CD14-positive monocyte (primary cell): ENCODE measurements around the gene CARD19. TPM values are rescaled to one million over a fixed set of nuclear protein-coding genes. Genes with fewer than 3 reads are reported as not detected.

Source experiments
- DNase-seq, 3 donors: peaks; one replicate each; pipeline ENCODE4 v3.0.0-alpha.2; 2011 to 2022
- H2AFZ ChIP-seq: 2 replicates; pipeline ENCODE4 v1.6.0; 2012; ENCODE audit warnings: mild to moderate bottlenecking, low read depth, low read length, inconsistent platforms; ENCODE audit not compliant: insufficient read depth, poor library complexity, severe bottlenecking
- H3K27ac ChIP-seq, 2 donors: 1 replicate in 1 of 2; 2 replicates in 1 of 2; pipeline ENCODE4 v1.5.1; 2012 to 2013; ENCODE audit warnings: low read length in 2 of 2, control low read depth in 1 of 2, inconsistent platforms in 1 of 2, low read depth in 1 of 2, mild to moderate bottlenecking in 1 of 2
- H3K27me3 ChIP-seq, 2 donors: one replicate each; pipeline versions ENCODE4 v1.6.0 to v1.6.1; 2011 to 2013; ENCODE audit warnings: low read length in 2 of 2; ENCODE audit not compliant: control insufficient read depth in 2 of 2, insufficient read depth in 2 of 2
- H3K36me3 ChIP-seq, 2 donors: replicated peaks in 1 of 2; 1 replicate in 1 of 2; 2 replicates in 1 of 2; pipeline versions ENCODE4 v1.5.1 to v1.6.1; 2012 to 2013; ENCODE audit warnings: low read length in 2 of 2, control low read depth in 1 of 2, inconsistent platforms in 1 of 2, mild to moderate bottlenecking in 1 of 2; ENCODE audit not compliant: insufficient read depth in 2 of 2, control insufficient read depth in 1 of 2
- H3K4me1 ChIP-seq, 2 donors: 1 replicate in 1 of 2; 2 replicates in 1 of 2; pipeline versions ENCODE4 v1.5.1 to v1.6.1; 2012 to 2013; ENCODE audit warnings: low read length in 2 of 2, control low read depth in 1 of 2, inconsistent platforms in 1 of 2, mild to moderate bottlenecking in 1 of 2, moderate library complexity in 1 of 2; ENCODE audit not compliant: insufficient read depth in 2 of 2, control insufficient read depth in 1 of 2
- H3K4me2 ChIP-seq: replicated peaks from 2 replicates; pipeline ENCODE3; 2012; ENCODE audit warnings: low read length, moderate library complexity, mild to moderate bottlenecking; ENCODE audit not compliant: poor library complexity, severe bottlenecking; ENCODE audit errors: extremely low read depth
- H3K4me3 ChIP-seq, 3 experiments: fragments of 200-600 bp in 1 of 3; sonication (generic) in 1 of 3; replicated peaks in 1 of 3; 1 replicate in 2 of 3; 2 replicates in 1 of 3; pipeline ENCODE4 v1.5.1; 2011 to 2013; ENCODE audit warnings: low read length in 3 of 3, mild to moderate bottlenecking in 3 of 3, control low read depth in 2 of 3, low read depth in 2 of 3, inconsistent platforms in 1 of 3, moderate library complexity in 1 of 3
- H3K79me2 ChIP-seq: 2 replicates; pipeline ENCODE4 v1.6.0; 2012; ENCODE audit warnings: mild to moderate bottlenecking, control low read depth, inconsistent platforms, low read length, moderate library complexity; ENCODE audit not compliant: insufficient read depth
- H3K9ac ChIP-seq: 2 replicates; pipeline ENCODE4 v1.6.0; 2017; ENCODE audit warnings: low read length, mild to moderate bottlenecking; ENCODE audit not compliant: insufficient read depth, poor library complexity, severe bottlenecking
- H3K9me3 ChIP-seq, 2 donors: replicated peaks in 1 of 2; 1 replicate in 1 of 2; 2 replicates in 1 of 2; pipeline versions ENCODE4 v1.5.1 to v1.6.1; 2012 to 2013; ENCODE audit warnings: low read length in 2 of 2, control low read depth in 1 of 2; ENCODE audit not compliant: control insufficient read depth in 1 of 2, insufficient read depth in 1 of 2
- H4K20me1 ChIP-seq: 2 replicates; pipeline ENCODE4 v1.6.0; 2012; ENCODE audit warnings: mild to moderate bottlenecking, low read length, control low read depth, moderate library complexity; ENCODE audit not compliant: insufficient read depth
- H3K27ac Mint-ChIP-seq, 7 donors: one replicate each; pipeline ENCODE4 v1.8.0; 2020; ENCODE audit warnings: mild to moderate bottlenecking in 7 of 7, mixed read lengths in 7 of 7, moderate library complexity in 6 of 7, inconsistent platforms in 2 of 7
- H3K27me3 Mint-ChIP-seq, 3 donors: one replicate each; pipeline ENCODE4 v1.8.0; 2021 to 2022; ENCODE audit warnings: low read depth in 3 of 3, mild to moderate bottlenecking in 3 of 3, mixed read lengths in 3 of 3, moderate library complexity in 3 of 3, inconsistent platforms in 1 of 3
- H3K36me3 Mint-ChIP-seq, 2 donors: one replicate each; pipeline ENCODE4 v1.8.0; 2020; ENCODE audit warnings: mixed read lengths in 2 of 2, inconsistent platforms in 1 of 2, mild to moderate bottlenecking in 1 of 2
- H3K4me1 Mint-ChIP-seq: one replicate; pipeline ENCODE4 v1.8.0; 2020; ENCODE audit warnings: mild to moderate bottlenecking, mixed read lengths
- H3K4me3 Mint-ChIP-seq, 2 donors: one replicate each; pipeline ENCODE4 v1.8.0; 2020; ENCODE audit warnings: mild to moderate bottlenecking in 2 of 2, mixed read lengths in 2 of 2, moderate library complexity in 1 of 2
- H3K9me3 Mint-ChIP-seq, 7 donors: one replicate each; pipeline ENCODE4 v1.8.0; 2020 to 2022; ENCODE audit warnings: mixed read lengths in 7 of 7, mild to moderate bottlenecking in 6 of 7, moderate library complexity in 6 of 7, inconsistent platforms in 2 of 7
- WGBS: methylation state at CpG from one replicate; pipeline ENCODE4 v1.1.5; 2013; ENCODE audit warnings: missing lambda C conversion rate; ENCODE audit not compliant: insufficient coverage; 5-methylcytosine and 5-hydroxymethylcytosine counted together
- intact Hi-C, 2 donors: fragments of 100-400 bp; cut with micrococcal nuclease; formaldehyde crosslinking; loops; one replicate each; pipeline versions ENCODE4 v1.15.0 to v1.15.1; 2023
- polyA plus RNA-seq, 3 donors: library from polyadenylated mRNA; depleted of rRNA in 1 of 3; unstranded in 2 of 3; stranded (reverse) in 1 of 3; fragments of 300-500 nt in 2 of 3; fragments of >200 nt in 1 of 3; fragmentation: Illumina TruSeq in 2 of 3; gene quantifications; 1 replicate in 2 of 3; 2 replicates in 1 of 3; pipeline ENCODE4 v1.2.3, GENCODE V29; 2012 to 2021
- TF ChIP-seq, protein P1 (sequence below): fragments of 200-600 bp; IDR thresholded peaks from one replicate; pipeline ENCODE4 v1.8.0; 2022; ENCODE audit warnings: antibody characterized with exemption, mild to moderate bottlenecking

The CARD19 gene
- polyA plus RNA-seq, 3 donors, result 130 to 506 (median 137) TPM

- 100% methylated on average over 5 of the region's 14 CpGs for WGBS
- Mint-ChIP-seq H3K27ac (peak overlapping the region in 2 of 7 donors; percentile 21 to 35), H3K27me3 (peaks cover 0 to 2% (median 0%) of the 10 kb centered on the region in 3 donors), H3K36me3 (peaks cover 76 to 90% of the 10 kb centered on the region in 2 donors), H3K4me3 (no peak overlapping the region), H3K4me1 (peaks cover 70% of the 10 kb centered on the region), H3K9me3 (peaks cover 0 to 2% (median 0%) of the 10 kb centered on the region in 7 donors)
- H3K4me3 ChIP-seq, result no peak overlapping the region
- intact Hi-C loops, result no loop called here
- peak in 1 of 3 donors; percentile 15 for DNase-seq
- TF ChIP-seq, protein P1, sequence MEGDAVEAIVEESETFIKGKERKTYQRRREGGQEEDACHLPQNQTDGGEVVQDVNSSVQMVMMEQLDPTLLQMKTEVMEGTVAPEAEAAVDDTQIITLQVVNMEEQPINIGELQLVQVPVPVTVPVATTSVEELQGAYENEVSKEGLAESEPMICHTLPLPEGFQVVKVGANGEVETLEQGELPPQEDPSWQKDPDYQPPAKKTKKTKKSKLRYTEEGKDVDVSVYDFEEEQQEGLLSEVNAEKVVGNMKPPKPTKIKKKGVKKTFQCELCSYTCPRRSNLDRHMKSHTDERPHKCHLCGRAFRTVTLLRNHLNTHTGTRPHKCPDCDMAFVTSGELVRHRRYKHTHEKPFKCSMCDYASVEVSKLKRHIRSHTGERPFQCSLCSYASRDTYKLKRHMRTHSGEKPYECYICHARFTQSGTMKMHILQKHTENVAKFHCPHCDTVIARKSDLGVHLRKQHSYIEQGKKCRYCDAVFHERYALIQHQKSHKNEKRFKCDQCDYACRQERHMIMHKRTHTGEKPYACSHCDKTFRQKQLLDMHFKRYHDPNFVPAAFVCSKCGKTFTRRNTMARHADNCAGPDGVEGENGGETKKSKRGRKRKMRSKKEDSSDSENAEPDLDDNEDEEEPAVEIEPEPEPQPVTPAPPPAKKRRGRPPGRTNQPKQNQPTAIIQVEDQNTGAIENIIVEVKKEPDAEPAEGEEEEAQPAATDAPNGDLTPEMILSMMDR, result no peak
- H3K27me3 ChIP-seq, result no peaks in the 10 kb centered on the region
- peaks cover 54 to 60% of the 10 kb centered on the region in 2 donors for H3K36me3 ChIP-seq
- H3K9ac ChIP-seq, result no peak overlapping the region
- peak overlapping the region in 1 of 2 donors; percentile 12 for H3K27ac ChIP-seq
- peaks cover 69 to 79% of the 10 kb centered on the region in 2 donors for H3K4me1 ChIP-seq
- H4K20me1 ChIP-seq, result peaks cover 50% of the 10 kb centered on the region
- no peak overlapping the region for H2AFZ ChIP-seq
- peaks cover 44% of the 10 kb centered on the region for H3K79me2 ChIP-seq
- no peak overlapping the region for H3K4me2 ChIP-seq
- no peaks in the 10 kb centered on the region for H3K9me3 ChIP-seq
These were observed 26.8 kb downstream of the CARD19 start for GRCh38 chr9:93122721-93123221.

GRCh38 chr9:93123561-93124283 lies 27.7 kb downstream of the CARD19 start:
- no peak for DNase-seq
- peaks cover 56 to 67% of the 10 kb centered on the region in 2 donors for H3K36me3 ChIP-seq

More at GRCh38 chr9:93123561-93124283, 27.7 kb downstream of the CARD19 start:
- Histone ChIP-seq H3K4me2 (no peak overlapping the region), H3K79me2 (peaks cover 53% of the 10 kb centered on the region), H3K4me3 (no peak overlapping the region), H3K9me3 (no peaks in the 10 kb centered on the region), H3K27ac (no peak overlapping the region), H3K27me3 (no peaks in the 10 kb centered on the region), H3K9ac (no peak overlapping the region), H3K4me1 (peaks cover 69 to 79% of the 10 kb centered on the region in 2 donors), H2AFZ (no peak overlapping the region), H4K20me1 (peaks cover 59% of the 10 kb centered on the region)
- no peak overlapping the region for H3K4me3 Mint-ChIP-seq
- peaks cover 70% of the 10 kb centered on the region for H3K4me1 Mint-ChIP-seq
- 80% methylated on average over 11 of the region's 14 CpGs for WGBS
- H3K27me3 Mint-ChIP-seq, result peaks cover 0 to 2% (median 0%) of the 10 kb centered on the region in 3 donors
- TF ChIP-seq, protein P1, result no peak
- intact Hi-C loops, result no loop called here
- peaks cover 72 to 92% of the 10 kb centered on the region in 2 donors for H3K36me3 Mint-ChIP-seq
- peak overlapping the region in 1 of 7 donors; percentile 57 for H3K27ac Mint-ChIP-seq
- peaks cover 0 to 2% (median 0%) of the 10 kb centered on the region in 7 donors for H3K9me3 Mint-ChIP-seq
